Thymus (tissue), 14 donors: Measurements from ENCODE around the gene TAS1R3. TPM values are rescaled to one million over a fixed set of nuclear protein-coding genes. Genes with fewer than 3 reads are reported as not detected.

Experiments used
- DNase-seq, 9 donors: peaks; one replicate each; pipeline ENCODE4 v3.0.0-alpha.2; 2013; ENCODE audit warnings: low spot score in 9 of 9, low read depth in 6 of 9, missing footprints in 1 of 9
- H3K27ac ChIP-seq, 2 donors: one replicate each; pipeline ENCODE4 v1.5.1; 2013; ENCODE audit warnings: control low read depth in 1 of 2, low read depth in 1 of 2, low read length in 1 of 2, mild to moderate bottlenecking in 1 of 2, moderate library complexity in 1 of 2
- H3K27me3 ChIP-seq, 2 donors: one replicate each; pipeline ENCODE4 v1.5.1; 2013; ENCODE audit warnings: low read length in 1 of 2; ENCODE audit not compliant: control insufficient read depth in 2 of 2, insufficient read depth in 1 of 2
- H3K36me3 ChIP-seq, 2 donors: one replicate each; pipeline ENCODE4 v1.5.1; 2013; ENCODE audit warnings: low read length in 1 of 2, mild to moderate bottlenecking in 1 of 2, moderate library complexity in 1 of 2; ENCODE audit not compliant: control insufficient read depth in 2 of 2, insufficient read depth in 2 of 2
- H3K4me1 ChIP-seq, 2 donors: one replicate each; pipeline ENCODE4 v1.5.1; 2013; ENCODE audit warnings: low read length in 2 of 2; ENCODE audit not compliant: control insufficient read depth in 2 of 2, insufficient read depth in 2 of 2
- H3K4me3 ChIP-seq, 2 donors: one replicate each; pipeline ENCODE4 v1.5.1; 2013; ENCODE audit warnings: low read length in 2 of 2, control low read depth in 1 of 2, mild to moderate bottlenecking in 1 of 2
- H3K9me3 ChIP-seq, 2 donors: one replicate each; pipeline ENCODE4 v1.5.1; 2013; ENCODE audit warnings: low read length in 1 of 2, mild to moderate bottlenecking in 1 of 2; ENCODE audit not compliant: control insufficient read depth in 2 of 2, insufficient read depth in 1 of 2
- WGBS: extraction: QIAGEN DNeasy Blood & Tissue Kit; methylation state at CpG from one replicate; pipeline ENCODE4 v1.1.7; 2013; 5-methylcytosine and 5-hydroxymethylcytosine counted together
- long read RNA-seq, 10 donors: transcript quantifications; one replicate each; lab custom pipeline, GENCODE V29; 2026
- polyA plus RNA-seq: library from polyadenylated mRNA; stranded (reverse); fragments of 200-250 nt; gene quantifications from one replicate; pipeline ENCODE4 v1.2.3, GENCODE V29; 2013
- total RNA-seq: library from RNA; stranded (reverse); fragments of 120-200 nt; gene quantifications from one replicate; pipeline ENCODE4 v1.2.4, GENCODE V29; 2013
- donor health status: healthy.

TAS1R3 gene
- total RNA-seq = 0.19 TPM
- polyA plus RNA-seq = 0.37 TPM
- long read RNA-seq, donor 1 = 0 reads
- long read RNA-seq, donor 2 = 0 reads
- long read RNA-seq, donor 3, partial matches to known transcripts = 20 of 20 reads
- long read RNA-seq, donor 3, other reads (novel, unspliced or antisense) = 0 of 20 reads
- long read RNA-seq, donor 4 = 0 reads
- long read RNA-seq, donor 5 = 0 reads
- long read RNA-seq, donor 6 = 0 reads
- long read RNA-seq, donor 7 = 0 reads
- long read RNA-seq, donor 8 = 0 reads
- long read RNA-seq, donor 9 = 0 reads
- long read RNA-seq, donor 10 = 0 reads

DNA sequence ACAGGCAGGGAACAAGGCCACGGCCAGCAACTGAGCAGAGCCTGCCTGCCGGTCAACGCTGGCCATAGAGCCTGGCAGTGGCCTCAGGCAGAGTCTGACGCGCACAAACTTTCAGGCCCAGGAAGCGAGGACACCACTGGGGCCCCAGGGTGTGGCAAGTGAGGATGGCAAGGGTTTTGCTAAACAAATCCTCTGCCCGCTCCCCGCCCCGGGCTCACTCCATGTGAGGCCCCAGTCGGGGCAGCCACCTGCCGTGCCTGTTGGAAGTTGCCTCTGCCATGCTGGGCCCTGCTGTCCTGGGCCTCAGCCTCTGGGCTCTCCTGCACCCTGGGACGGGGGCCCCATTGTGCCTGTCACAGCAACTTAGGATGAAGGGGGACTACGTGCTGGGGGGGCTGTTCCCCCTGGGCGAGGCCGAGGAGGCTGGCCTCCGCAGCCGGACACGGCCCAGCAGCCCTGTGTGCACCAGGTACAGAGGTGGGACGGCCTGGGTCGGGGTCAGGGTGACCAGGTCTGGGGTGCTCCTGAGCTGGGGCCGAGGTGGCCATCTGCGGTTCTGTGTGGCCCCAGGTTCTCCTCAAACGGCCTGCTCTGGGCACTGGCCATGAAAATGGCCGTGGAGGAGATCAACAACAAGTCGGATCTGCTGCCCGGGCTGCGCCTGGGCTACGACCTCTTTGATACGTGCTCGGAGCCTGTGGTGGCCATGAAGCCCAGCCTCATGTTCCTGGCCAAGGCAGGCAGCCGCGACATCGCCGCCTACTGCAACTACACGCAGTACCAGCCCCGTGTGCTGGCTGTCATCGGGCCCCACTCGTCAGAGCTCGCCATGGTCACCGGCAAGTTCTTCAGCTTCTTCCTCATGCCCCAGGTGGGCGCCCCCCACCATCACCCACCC is at the start of gene TAS1R3:
TSS of gene TAS1R3 (plus strand) at position 213 of the 898 bp plus-strand sequence. CDS start at position 279, 66 bp downstream.
- Histone ChIP-seq H3K4me3 (no peak within 1 kb of the TSS), H3K9me3 (peaks cover 1 to 21% of the 10 kb centered on the region in 2 donors), H3K36me3 (peaks cover 16 to 24% of the 10 kb centered on the region in 2 donors), H3K27ac (no peak within 1 kb of the TSS), H3K4me1 (peaks cover 3 to 5% of the 10 kb centered on the region in 2 donors), H3K27me3 (no peaks in the 10 kb centered on the region)
- DNase-seq = no peak
- 90% methylated on average over 41 of the region's 41 CpGs for WGBS

DNA sequence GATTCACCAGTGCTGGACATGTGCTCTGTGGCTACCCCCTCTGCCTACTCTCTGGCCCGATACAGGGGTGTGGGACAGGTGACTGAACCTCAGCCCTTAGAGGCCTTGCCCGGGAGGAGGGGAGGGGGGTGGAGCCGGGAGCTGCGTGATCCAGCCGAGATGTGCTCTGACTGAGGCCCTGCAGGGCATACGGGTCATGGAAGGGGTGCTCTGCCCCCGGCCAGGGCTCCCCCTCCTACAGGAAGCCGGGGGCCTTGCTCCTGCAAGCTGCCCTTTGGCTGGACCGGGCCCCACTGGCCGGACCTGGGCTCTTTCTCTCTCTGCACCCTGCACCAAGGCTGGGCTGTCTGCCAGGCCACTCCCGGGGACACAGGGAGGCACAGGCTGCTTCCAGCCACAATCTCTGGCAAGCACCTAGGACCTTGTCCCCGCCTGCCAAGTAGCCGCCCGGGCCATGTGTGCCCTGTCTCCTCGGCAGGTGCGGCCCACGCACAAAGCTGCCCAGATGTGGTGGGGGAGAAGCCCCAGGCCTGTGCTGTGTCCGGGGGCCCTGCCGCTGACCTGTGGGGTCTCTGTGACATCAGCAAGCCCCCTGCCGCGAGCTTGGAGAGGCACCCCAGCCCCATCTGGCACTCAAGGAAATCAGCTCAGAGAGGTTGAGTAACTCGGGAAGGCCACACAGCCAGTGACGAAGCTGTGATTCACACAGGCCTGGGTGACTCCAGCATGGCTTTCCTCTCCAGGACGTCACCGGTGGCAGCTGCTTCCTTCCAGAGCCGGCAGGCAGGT is 49.4 kb upstream of the TAS1R3 start:
- WGBS = 84% methylated on average over 26 of the region's 26 CpGs
- H3K27ac ChIP-seq = no peak overlapping the region

DNA sequence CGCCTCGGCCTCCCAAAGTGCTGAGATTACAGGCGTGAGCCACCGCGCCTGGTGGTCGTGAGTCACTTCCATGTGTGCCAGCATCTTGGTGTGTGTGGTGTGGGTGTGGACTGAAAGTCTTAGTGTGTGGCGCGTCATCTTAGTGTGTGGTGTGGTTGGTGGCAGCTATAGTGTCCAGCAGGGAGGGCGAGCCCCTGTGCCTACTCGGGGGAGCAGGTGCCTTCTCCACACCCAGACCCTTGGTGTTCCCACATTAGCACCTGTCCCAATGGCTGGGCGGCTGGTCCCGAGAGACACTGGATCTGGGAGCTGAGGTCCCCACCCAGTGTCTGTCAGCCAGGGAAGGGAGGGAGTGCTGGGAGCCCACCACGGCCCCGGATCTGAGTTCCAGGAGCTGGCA is 48.1 kb upstream of the TAS1R3 start:
- DNase-seq = no peak
- Histone ChIP-seq H3K4me1 (no peaks in the 10 kb centered on the region), H3K27me3 (peaks cover 0 to 18% of the 10 kb centered on the region in 2 donors), H3K27ac (no peak overlapping the region), H3K9me3 (no peaks in the 10 kb centered on the region), H3K4me3 (no peak overlapping the region), H3K36me3 (no peaks in the 10 kb centered on the region)
- WGBS = 93% methylated on average over 14 of the region's 14 CpGs

More for the DNA sequence above, 49.4 kb upstream of the TAS1R3 start:
- peaks cover 0 to 12% of the 10 kb centered on the region in 2 donors for H3K27me3 ChIP-seq
- no peak overlapping the region for H3K4me3 ChIP-seq
- no peak for DNase-seq
- H3K4me1 ChIP-seq = no peaks in the 10 kb centered on the region
- H3K36me3 ChIP-seq = no peaks in the 10 kb centered on the region
- no peaks in the 10 kb centered on the region for H3K9me3 ChIP-seq

DNA sequence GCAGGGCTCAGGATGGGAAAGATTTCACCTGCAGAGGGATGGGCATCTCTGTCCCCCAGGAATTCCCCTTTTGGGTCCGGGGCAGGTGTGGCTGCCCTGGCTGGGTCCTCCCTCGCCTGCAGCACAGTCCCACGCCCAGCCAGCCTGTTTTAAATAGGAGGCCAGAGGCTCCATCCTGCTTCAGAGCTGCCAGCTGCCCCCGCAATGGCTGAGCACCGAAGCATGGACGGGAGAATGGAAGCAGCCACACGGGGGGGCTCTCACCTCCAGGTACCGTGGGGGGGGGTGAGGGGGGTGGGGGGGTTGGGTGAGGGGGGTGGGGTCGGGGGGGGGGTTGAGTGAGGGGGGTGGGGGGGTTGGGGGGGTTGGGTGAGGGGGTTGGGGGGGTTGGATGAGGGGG is 47.3 kb upstream of the TAS1R3 start:
- Histone ChIP-seq H3K27ac (no peak overlapping the region), H3K4me1 (no peaks in the 10 kb centered on the region), H3K9me3 (no peaks in the 10 kb centered on the region), H3K4me3 (no peak overlapping the region), H3K27me3 (peaks cover 0 to 18% of the 10 kb centered on the region in 2 donors), H3K36me3 (no peaks in the 10 kb centered on the region)
- DNase-seq = no peak
- WGBS = 25% methylated on average over 8 of the region's 9 CpGs

DNA sequence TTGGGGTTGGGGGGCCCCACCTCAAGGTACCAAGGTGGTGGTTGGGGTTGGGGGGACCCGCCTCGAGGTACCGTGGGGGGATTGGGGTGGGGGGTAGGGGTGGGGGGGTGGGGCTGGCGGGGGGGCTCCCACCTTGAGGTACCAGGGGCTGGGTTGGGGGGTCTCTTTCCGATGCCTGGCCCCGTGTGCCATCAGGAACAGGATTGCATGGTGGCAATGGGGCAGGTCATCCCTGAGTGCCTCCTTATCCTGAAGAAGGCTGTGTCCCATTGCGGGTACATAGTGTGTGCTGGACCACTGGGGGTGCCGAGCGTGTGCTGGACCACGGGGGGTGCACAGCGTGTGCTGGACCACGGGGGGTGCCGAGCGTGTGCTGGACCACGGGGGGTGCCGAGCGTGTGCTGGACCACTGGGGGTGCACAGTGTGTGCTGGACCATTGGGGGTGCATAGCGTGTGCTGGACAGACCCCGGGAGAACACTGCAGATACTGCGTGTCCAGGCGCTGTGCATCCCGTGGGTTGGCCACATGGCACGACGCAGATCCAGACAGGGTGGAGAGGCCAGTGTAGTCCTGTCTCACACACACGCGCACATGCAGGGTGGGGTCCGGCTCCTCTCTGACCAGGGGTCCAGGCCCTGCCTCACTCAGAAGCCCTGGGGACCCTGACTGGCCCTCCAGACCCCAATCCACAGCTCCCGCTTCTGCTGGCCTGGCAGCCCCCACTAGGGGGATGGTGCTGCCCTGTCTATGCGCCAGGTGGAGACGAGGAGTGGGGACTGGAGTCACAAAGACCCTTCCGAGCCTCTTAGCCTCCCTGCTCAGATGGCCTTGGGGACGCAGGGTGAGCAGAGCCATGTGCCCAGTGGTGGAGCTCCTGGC is 46.6 kb upstream of the TAS1R3 start:
- Histone ChIP-seq H3K4me1 (no peaks in the 10 kb centered on the region), H3K9me3 (no peaks in the 10 kb centered on the region), H3K36me3 (no peaks in the 10 kb centered on the region), H3K27me3 (peaks cover 0 to 18% of the 10 kb centered on the region in 2 donors), H3K4me3 (no peak overlapping the region), H3K27ac (no peak overlapping the region)
- 91% methylated on average over 32 of the region's 32 CpGs for WGBS
- DNase-seq = no peak

DNA sequence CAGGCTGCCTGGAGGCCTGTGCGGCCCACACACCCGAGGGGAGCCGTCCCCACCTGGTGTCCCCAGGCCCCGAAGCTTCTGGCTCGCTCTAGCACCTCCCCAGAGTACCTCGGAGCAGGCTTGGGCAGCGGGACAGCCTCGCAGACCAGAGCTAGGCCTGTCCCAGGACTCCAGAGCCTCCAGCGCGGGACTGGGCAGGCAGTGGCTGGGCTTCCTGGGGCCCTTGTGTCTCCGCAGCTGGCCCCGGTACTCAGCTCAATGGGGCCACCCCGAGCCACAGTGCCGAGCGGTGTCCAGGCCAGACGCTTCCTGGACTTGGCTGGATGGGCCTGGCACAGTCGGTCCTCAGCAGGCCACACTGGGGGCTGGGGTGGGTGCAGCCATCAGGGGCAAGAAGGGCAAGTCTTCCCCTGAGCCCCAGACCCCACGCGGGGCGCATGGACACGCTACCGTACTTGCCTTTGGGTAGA is 45.9 kb upstream of the TAS1R3 start:
- Histone ChIP-seq H3K4me3 (no peak overlapping the region), H3K9me3 (no peaks in the 10 kb centered on the region), H3K36me3 (no peaks in the 10 kb centered on the region), H3K27me3 (peaks cover 0 to 18% of the 10 kb centered on the region in 2 donors), H3K4me1 (no peaks in the 10 kb centered on the region), H3K27ac (no peak overlapping the region)
- DNase-seq = no peak
- WGBS = 95% methylated on average over 22 of the region's 22 CpGs

DNA sequence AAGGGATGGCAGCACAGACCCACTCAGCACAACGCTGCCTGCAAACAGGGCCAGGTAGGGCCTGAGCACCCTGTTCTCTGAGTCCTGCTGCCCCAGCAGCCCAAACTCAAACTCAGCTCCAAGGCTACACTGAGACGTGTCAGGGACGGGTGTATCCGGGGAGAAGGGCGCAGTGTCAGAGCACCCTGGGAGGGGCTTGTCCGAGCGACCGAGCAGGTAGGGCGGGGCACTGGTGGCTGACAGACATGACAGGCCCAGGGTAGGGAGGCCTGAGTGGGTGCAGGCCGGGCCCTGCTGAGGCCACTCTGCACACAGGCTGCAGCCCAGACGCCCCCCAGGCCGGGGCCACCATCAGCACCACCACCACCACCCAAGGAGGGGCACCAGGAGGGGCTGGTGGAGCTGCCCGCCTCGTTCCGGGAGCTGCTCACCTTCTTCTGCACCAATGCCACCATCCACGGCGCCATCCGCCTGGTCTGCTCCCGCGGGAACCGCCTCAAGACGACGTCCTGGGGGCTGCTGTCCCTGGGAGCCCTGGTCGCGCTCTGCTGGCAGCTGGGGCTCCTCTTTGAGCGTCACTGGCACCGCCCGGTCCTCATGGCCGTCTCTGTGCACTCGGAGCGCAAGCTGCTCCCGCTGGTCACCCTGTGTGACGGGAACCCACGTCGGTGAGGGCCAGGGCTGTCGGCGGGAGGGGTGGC is 45.3 kb upstream of the TAS1R3 start:
- Histone ChIP-seq H3K36me3 (no peaks in the 10 kb centered on the region), H3K27ac (no peak overlapping the region), H3K4me3 (no peak overlapping the region), H3K4me1 (no peaks in the 10 kb centered on the region), H3K9me3 (no peaks in the 10 kb centered on the region), H3K27me3 (peaks cover 0 to 18% of the 10 kb centered on the region in 2 donors)
- WGBS = 83% methylated on average over 37 of the region's 37 CpGs
- DNase-seq = no peak
